Calu3 (cell line): ENCODE results near the gene AAR2. TPM values are rescaled to one million over a fixed set of nuclear protein-coding genes. Genes with fewer than 3 reads are reported as not detected.

ENCODE experiments used
- BruUV-seq: library from RNA; stranded (reverse); fragments of 400-500 nt; replicated peaks from 2 replicates; lab custom pipeline; 2021; lab: Mats Ljungman, UMichigan
- CTCF ChIA-PET: fragments of 300-600 bp; sonication (Branson Sonifier 250); formaldehyde crosslinking; loops from one replicate; lab custom pipeline; 2022; ENCODE audit warnings: antibody characterized with exemption; lab: Charles Lee
- DNase-seq: peaks from one replicate; pipeline ENCODE4 v3.0.0; 2022
- H3K27ac Mint-ChIP-seq: one replicate; pipeline ENCODE4 v1.8.0; 2022; ENCODE audit warnings: mixed read lengths; ENCODE audit not compliant: unreplicated experiment
- H3K27me3 Mint-ChIP-seq: one replicate; pipeline ENCODE4 v1.8.0; 2022; ENCODE audit warnings: mixed read lengths; ENCODE audit not compliant: unreplicated experiment
- H3K36me3 Mint-ChIP-seq: one replicate; pipeline ENCODE4 v1.8.0; 2022; ENCODE audit warnings: mild to moderate bottlenecking, moderate library complexity, mixed read lengths; ENCODE audit not compliant: insufficient read depth, unreplicated experiment
- H3K4me1 Mint-ChIP-seq: one replicate; pipeline ENCODE4 v1.8.0; 2022; ENCODE audit warnings: mild to moderate bottlenecking, low read depth, mixed read lengths; ENCODE audit not compliant: unreplicated experiment
- H3K4me3 Mint-ChIP-seq: one replicate; pipeline ENCODE4 v1.8.0; 2022; ENCODE audit warnings: mild to moderate bottlenecking, low read depth, moderate library complexity, mixed read lengths; ENCODE audit not compliant: unreplicated experiment
- H3K9me3 Mint-ChIP-seq: one replicate; pipeline ENCODE4 v1.8.0; 2022; ENCODE audit warnings: low read depth, mixed read lengths; ENCODE audit not compliant: unreplicated experiment
- CTCF ChIP-seq: fragments of 200-600 bp; IDR thresholded peaks from one replicate; pipeline ENCODE4 v1.8.0; 2022; ENCODE audit warnings: antibody characterized with exemption; ENCODE audit not compliant: unreplicated experiment
- intact Hi-C: fragments of 100-400 bp; cut with micrococcal nuclease; formaldehyde crosslinking; loops from one replicate; pipeline ENCODE4 v1.10.0; 2022; ENCODE audit not compliant: unreplicated experiment
- total RNA-seq: library from RNA; stranded (reverse); gene quantifications from 2 replicates; pipeline ENCODE4 v1.2.3, GENCODE V29; 2022

AAR2 gene
- total RNA-seq, 1 experiment from 2014 or later, result 37.0 TPM

GRCh38 chr20:36253036-36253435 lies 16.8 kb downstream of the AAR2 start:
- Mint-ChIP-seq H3K27me3 (no peaks in the 10 kb centered on the region), H3K36me3 (peaks cover 29% of the 10 kb centered on the region), H3K9me3 (no peaks in the 10 kb centered on the region), H3K4me3 (no peak overlapping the region), H3K4me1 (no peaks in the 10 kb centered on the region), H3K27ac (no peak overlapping the region)
- intact Hi-C loops, result no loop called here
- DNase-seq, result no peak
- no TSS peak for BruUV-seq
- CTCF ChIA-PET, result interaction anchor here (0.6 kb wide), 1 partner anchor 266 kb away, joined by 4 read pairs; no protein-coding TSS in a partner anchor
- TF ChIP-seq CTCF, result no peak

- no peak for DNase-seq
- CTCF ChIA-PET, result no interaction called here
- no peaks in the 10 kb centered on the region for H3K9me3 Mint-ChIP-seq
- no peak for TF ChIP-seq CTCF
- intact Hi-C loops, result no loop called here
- H3K27ac Mint-ChIP-seq, result no peak overlapping the region
- H3K27me3 Mint-ChIP-seq, result no peaks in the 10 kb centered on the region
- no TSS peak for BruUV-seq
- peaks cover 20% of the 10 kb centered on the region for H3K36me3 Mint-ChIP-seq
- H3K4me1 Mint-ChIP-seq, result no peaks in the 10 kb centered on the region
- no peak overlapping the region for H3K4me3 Mint-ChIP-seq
These were observed 17.8 kb downstream of the AAR2 start for GRCh38 chr20:36254076-36254475.

GRCh38 chr20:36255445-36255844 lies 19.2 kb downstream of the AAR2 start:
- Mint-ChIP-seq H3K9me3 (no peaks in the 10 kb centered on the region), H3K27me3 (no peaks in the 10 kb centered on the region), H3K36me3 (peaks cover 18% of the 10 kb centered on the region), H3K4me1 (no peaks in the 10 kb centered on the region), H3K27ac (no peak overlapping the region), H3K4me3 (no peak overlapping the region)
- intact Hi-C loops, result no loop called here
- no peak for TF ChIP-seq CTCF
- no peak for DNase-seq
- CTCF ChIA-PET, result interaction anchor here (0.6 kb wide), 1 partner anchor 754 kb away, joined by 3 read pairs; no protein-coding TSS in a partner anchor
- no TSS peak for BruUV-seq

GRCh38 chr20:36259177-36260061 lies 23.1 kb downstream of the AAR2 start:
- Mint-ChIP-seq H3K4me3 (no peak overlapping the region), H3K9me3 (no peaks in the 10 kb centered on the region), H3K36me3 (peaks cover 8% of the 10 kb centered on the region), H3K4me1 (no peaks in the 10 kb centered on the region), H3K27me3 (peaks cover 8% of the 10 kb centered on the region), H3K27ac (no peak overlapping the region)
- BruUV-seq, result no TSS peak
- DNase-seq, result no peak
- intact Hi-C loops, result no loop called here
- CTCF ChIA-PET, result interaction anchor here (0.6 to 0.9 kb wide), 2 partner anchors 51 to 103 kb away, joined by 3 to 4 read pairs; no protein-coding TSS in a partner anchor
- no peak for TF ChIP-seq CTCF
